Calu3 (cell line): ENCODE results near the gene GALNT14. TPM values are rescaled to one million over a fixed set of nuclear protein-coding genes. Genes with fewer than 3 reads are reported as not detected.

Experiments used
- BruUV-seq: library from RNA; stranded (reverse); fragments of 400-500 nt; replicated peaks from 2 replicates; lab custom pipeline; 2021; lab: Mats Ljungman, UMichigan
- CTCF ChIA-PET: fragments of 300-600 bp; sonication (Branson Sonifier 250); formaldehyde crosslinking; loops from one replicate; lab custom pipeline; 2022; ENCODE audit warnings: antibody characterized with exemption; lab: Charles Lee
- DNase-seq: peaks from one replicate; pipeline ENCODE4 v3.0.0; 2022
- H3K27ac Mint-ChIP-seq: one replicate; pipeline ENCODE4 v1.8.0; 2022; ENCODE audit warnings: mixed read lengths; ENCODE audit not compliant: unreplicated experiment
- H3K27me3 Mint-ChIP-seq: one replicate; pipeline ENCODE4 v1.8.0; 2022; ENCODE audit warnings: mixed read lengths; ENCODE audit not compliant: unreplicated experiment
- H3K36me3 Mint-ChIP-seq: one replicate; pipeline ENCODE4 v1.8.0; 2022; ENCODE audit warnings: mild to moderate bottlenecking, moderate library complexity, mixed read lengths; ENCODE audit not compliant: insufficient read depth, unreplicated experiment
- H3K4me1 Mint-ChIP-seq: one replicate; pipeline ENCODE4 v1.8.0; 2022; ENCODE audit warnings: mild to moderate bottlenecking, low read depth, mixed read lengths; ENCODE audit not compliant: unreplicated experiment
- H3K4me3 Mint-ChIP-seq: one replicate; pipeline ENCODE4 v1.8.0; 2022; ENCODE audit warnings: mild to moderate bottlenecking, low read depth, moderate library complexity, mixed read lengths; ENCODE audit not compliant: unreplicated experiment
- H3K9me3 Mint-ChIP-seq: one replicate; pipeline ENCODE4 v1.8.0; 2022; ENCODE audit warnings: low read depth, mixed read lengths; ENCODE audit not compliant: unreplicated experiment
- intact Hi-C: fragments of 100-400 bp; cut with micrococcal nuclease; formaldehyde crosslinking; loops from one replicate; pipeline ENCODE4 v1.10.0; 2022; ENCODE audit not compliant: unreplicated experiment
- total RNA-seq: library from RNA; stranded (reverse); gene quantifications from 2 replicates; pipeline ENCODE4 v1.2.3, GENCODE V29; 2022
- TF ChIP-seq, protein P1 (sequence below): fragments of 200-600 bp; IDR thresholded peaks from one replicate; pipeline ENCODE4 v1.8.0; 2022; ENCODE audit warnings: antibody characterized with exemption; ENCODE audit not compliant: unreplicated experiment

The GALNT14 gene
- total RNA-seq, 1 experiment from 2014 or later = 61.9 TPM

DNA sequence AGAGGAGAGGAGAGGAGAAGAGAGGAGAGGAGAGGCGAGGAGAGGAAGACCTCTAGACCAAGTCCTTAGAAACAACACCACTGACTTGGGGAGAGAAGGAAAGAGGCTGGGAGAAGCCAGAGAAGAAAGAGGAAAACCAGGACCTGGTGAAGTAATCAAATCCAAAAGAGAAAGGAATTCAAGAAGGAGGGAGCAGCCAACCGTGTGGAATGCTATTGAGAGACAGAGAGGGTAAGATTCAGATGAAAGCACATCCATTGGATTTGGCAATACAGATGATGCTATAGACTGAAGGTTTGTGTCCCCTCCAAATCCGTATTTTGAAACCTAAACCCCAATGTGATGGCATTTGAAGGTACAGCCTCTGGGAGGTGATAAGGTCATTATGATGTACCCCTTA, 50.7 kb downstream of the GALNT14 start:
- Mint-ChIP-seq H3K9me3 (peaks cover under 1% of the 10 kb centered on the region), H3K27me3 (no peaks in the 10 kb centered on the region), H3K27ac (no peak overlapping the region), H3K36me3 (peaks cover 5% of the 10 kb centered on the region), H3K4me3 (no peak overlapping the region), H3K4me1 (peaks cover 30% of the 10 kb centered on the region)
- no peak for DNase-seq
- CTCF ChIA-PET = no interaction called here
- intact Hi-C loops = no loop called here
- TF ChIP-seq, protein P1, sequence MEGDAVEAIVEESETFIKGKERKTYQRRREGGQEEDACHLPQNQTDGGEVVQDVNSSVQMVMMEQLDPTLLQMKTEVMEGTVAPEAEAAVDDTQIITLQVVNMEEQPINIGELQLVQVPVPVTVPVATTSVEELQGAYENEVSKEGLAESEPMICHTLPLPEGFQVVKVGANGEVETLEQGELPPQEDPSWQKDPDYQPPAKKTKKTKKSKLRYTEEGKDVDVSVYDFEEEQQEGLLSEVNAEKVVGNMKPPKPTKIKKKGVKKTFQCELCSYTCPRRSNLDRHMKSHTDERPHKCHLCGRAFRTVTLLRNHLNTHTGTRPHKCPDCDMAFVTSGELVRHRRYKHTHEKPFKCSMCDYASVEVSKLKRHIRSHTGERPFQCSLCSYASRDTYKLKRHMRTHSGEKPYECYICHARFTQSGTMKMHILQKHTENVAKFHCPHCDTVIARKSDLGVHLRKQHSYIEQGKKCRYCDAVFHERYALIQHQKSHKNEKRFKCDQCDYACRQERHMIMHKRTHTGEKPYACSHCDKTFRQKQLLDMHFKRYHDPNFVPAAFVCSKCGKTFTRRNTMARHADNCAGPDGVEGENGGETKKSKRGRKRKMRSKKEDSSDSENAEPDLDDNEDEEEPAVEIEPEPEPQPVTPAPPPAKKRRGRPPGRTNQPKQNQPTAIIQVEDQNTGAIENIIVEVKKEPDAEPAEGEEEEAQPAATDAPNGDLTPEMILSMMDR = no peak
- BruUV-seq = no TSS peak

DNA sequence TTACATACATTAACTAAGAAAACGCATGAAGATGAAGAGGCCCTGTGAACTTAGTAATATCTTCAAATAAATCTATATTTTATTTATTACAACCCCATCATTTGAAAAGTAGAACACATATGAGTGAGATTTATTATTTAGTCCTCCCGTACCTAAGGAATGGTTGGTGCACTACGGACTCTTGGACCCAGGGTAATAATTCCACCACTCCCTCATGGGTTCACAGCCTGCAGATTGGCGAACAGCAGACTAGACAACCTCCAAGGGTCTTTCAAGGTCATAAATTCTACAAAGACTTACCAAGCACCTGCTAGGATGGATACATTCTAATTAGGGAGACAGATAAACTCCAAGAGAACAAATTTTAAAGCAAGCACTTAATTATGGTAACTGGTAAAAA, 51.6 kb downstream of the GALNT14 start:
- intact Hi-C loops = no loop called here
- H3K36me3 Mint-ChIP-seq = peaks cover 5% of the 10 kb centered on the region
- no peak for DNase-seq
- peaks cover 2% of the 10 kb centered on the region for H3K9me3 Mint-ChIP-seq
- no peak overlapping the region for H3K4me3 Mint-ChIP-seq
- CTCF ChIA-PET = no interaction called here
- no peak overlapping the region for H3K27ac Mint-ChIP-seq
- no TSS peak for BruUV-seq
- H3K27me3 Mint-ChIP-seq = no peaks in the 10 kb centered on the region
- peaks cover 39% of the 10 kb centered on the region for H3K4me1 Mint-ChIP-seq
- TF ChIP-seq, protein P1 = no peak

DNA sequence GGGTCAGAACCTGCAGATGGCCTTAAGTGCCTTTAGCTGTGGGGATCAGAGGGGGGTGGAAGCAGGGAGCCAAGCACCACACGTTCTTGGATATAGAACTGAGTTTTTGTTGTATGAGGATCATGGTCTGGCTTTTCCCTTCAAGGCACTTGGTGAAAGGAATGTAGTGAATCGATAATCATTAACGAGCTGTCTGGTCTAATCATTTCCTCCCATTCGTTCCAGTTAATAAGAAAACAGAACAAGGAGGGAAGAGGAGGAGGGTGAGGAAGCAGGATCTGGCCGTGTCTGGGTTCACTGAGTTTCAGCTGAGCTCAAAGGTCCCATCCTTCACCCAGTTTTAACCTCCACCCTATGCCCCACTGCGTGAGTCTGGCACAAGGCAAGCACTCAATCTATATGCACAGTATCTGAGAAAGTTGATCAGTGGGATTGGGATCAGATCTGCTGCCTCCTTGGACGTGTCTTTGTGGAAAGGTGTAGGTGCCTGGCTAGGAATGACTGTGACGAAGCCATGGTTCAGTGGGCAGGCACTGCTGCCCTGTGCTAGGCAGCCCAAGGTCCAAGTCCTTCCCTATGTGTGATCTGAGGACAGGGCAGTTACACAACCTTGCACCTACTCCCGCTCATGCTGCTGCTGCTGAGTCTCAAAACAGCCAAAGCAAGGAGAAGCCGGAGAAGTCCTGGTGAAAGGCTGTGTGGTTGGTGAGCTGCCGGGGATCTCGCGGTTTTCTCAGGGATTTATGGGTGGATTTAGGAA, 54.8 kb downstream of the GALNT14 start:
- intact Hi-C loops = loop anchor here (2.0 kb wide), 1 partner anchor 49 kb away; no protein-coding TSS in a partner anchor
- Mint-ChIP-seq H3K4me3 (peak overlapping the region; percentile 35), H3K36me3 (peaks cover 5% of the 10 kb centered on the region), H3K27me3 (no peaks in the 10 kb centered on the region), H3K27ac (peak overlapping the region; percentile 77), H3K4me1 (peaks cover 52% of the 10 kb centered on the region), H3K9me3 (peaks cover 2% of the 10 kb centered on the region)
- BruUV-seq = no TSS peak
- CTCF ChIA-PET = interaction anchor here (1.0 kb wide), 1 partner anchor 55 kb away, joined by 5 read pairs; the partner anchor contains the start of gene GALNT14
- TF ChIP-seq, protein P1 = no peak
- peak; percentile 27 for DNase-seq

DNA sequence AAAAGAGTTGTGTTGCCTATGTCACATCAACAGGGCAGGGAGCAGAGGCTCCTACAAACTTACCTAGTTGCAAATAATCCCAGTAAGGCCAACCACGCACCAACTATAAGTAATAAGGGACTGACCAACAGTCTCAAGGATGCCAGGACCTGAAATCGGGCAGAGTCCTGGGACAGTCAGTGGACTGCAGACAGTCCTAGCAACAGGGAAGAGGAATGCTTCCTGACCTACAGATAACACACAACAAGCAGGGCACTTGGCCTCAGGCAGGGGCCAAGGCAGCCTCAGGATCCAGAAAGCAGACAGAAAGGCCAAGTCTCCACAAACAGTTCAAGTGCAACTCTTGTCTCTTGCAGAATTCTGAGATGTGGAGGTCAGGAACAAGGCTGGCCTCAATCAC, 56.2 kb downstream of the GALNT14 start:
- no peak for DNase-seq
- no TSS peak for BruUV-seq
- intact Hi-C loops = loop anchor here (2.0 kb wide), 1 partner anchor 51 kb away; no protein-coding TSS in a partner anchor
- Mint-ChIP-seq H3K27me3 (no peaks in the 10 kb centered on the region), H3K4me1 (peaks cover 58% of the 10 kb centered on the region), H3K4me3 (peak overlapping the region; percentile 31), H3K9me3 (peaks cover 2% of the 10 kb centered on the region), H3K27ac (peak overlapping the region; percentile 43), H3K36me3 (no peaks in the 10 kb centered on the region)
- CTCF ChIA-PET = interaction anchor here (0.6 kb wide), 1 partner anchor 34 kb away, joined by 3 read pairs; no protein-coding TSS in a partner anchor
- TF ChIP-seq, protein P1 = no peak
